Panc1 (cell line): ENCODE measurements around the gene MAP3K12. TPM values are rescaled to one million over a fixed set of nuclear protein-coding genes. Genes with fewer than 3 reads are reported as not detected.

ENCODE experiments used
- ATAC-seq: fragments of 200-7000 bp; cut with Tn5 transposase; 2 replicates; pipeline ENCODE4 v1.9.1; 2020; ENCODE audit warnings: mild to moderate bottlenecking, moderate library complexity
- BruUV-seq: library from RNA; stranded (reverse); fragments of 400-500 nt; replicated peaks from 2 replicates; lab custom pipeline; 2021; lab: Mats Ljungman, UMichigan
- CTCF ChIA-PET: fragments of 300-600 bp; sonication (Branson Sonifier 250); formaldehyde crosslinking; loops from one replicate; lab custom pipeline; 2022; ENCODE audit warnings: antibody characterized with exemption; lab: Charles Lee
- POLR2A ChIA-PET: fragments of 300-600 bp; sonication (Branson Sonifier 250); formaldehyde crosslinking; loops from one replicate; lab custom pipeline; 2022; ENCODE audit warnings: antibody characterized with exemption; lab: Charles Lee
- DNase-seq: peaks from one replicate; pipeline ENCODE4 v3.0.0-alpha.2; 2010; ENCODE audit warnings: low read depth, low spot score
- H3K27ac ChIP-seq: 2 replicates; pipeline ENCODE4 v1.5.1; 2011; ENCODE audit warnings: mild to moderate bottlenecking, low read length, inconsistent platforms
- H3K27me3 ChIP-seq: fragments of 200-500 bp; sonication (Bioruptor generic); 2 replicates; pipeline ENCODE4 v1.6.0; 2014; ENCODE audit warnings: low read length, inconsistent platforms; ENCODE audit not compliant: control insufficient read depth, insufficient read depth
- H3K36me3 ChIP-seq: fragments of 200-500 bp; sonication (Bioruptor generic); 2 replicates; pipeline ENCODE4 v1.5.1; 2014; ENCODE audit warnings: inconsistent platforms, mild to moderate bottlenecking, low read length, moderate library complexity; ENCODE audit not compliant: control insufficient read depth, insufficient read depth
- H3K4me1 ChIP-seq: 2 replicates; pipeline ENCODE4 v1.5.1; 2011; ENCODE audit warnings: inconsistent platforms, mild to moderate bottlenecking, low read length, moderate library complexity; ENCODE audit not compliant: control insufficient read depth, insufficient read depth
- H3K4me3 ChIP-seq, 2 experiments: 2 replicates each; pipeline ENCODE4 v1.5.1; 2011 to 2012; ENCODE audit warnings: low read depth in 2 of 2, low read length in 2 of 2, mild to moderate bottlenecking in 2 of 2, inconsistent platforms in 1 of 2, moderate library complexity in 1 of 2
- H3K9me3 ChIP-seq: fragments of 200-500 bp; sonication (Bioruptor generic); 2 replicates; pipeline ENCODE4 v1.5.1; 2014; ENCODE audit warnings: low read depth, mild to moderate bottlenecking, inconsistent platforms, low read length, moderate library complexity; ENCODE audit not compliant: control insufficient read depth, insufficient read depth
- POLR2AphosphoS5 ChIP-seq: IDR thresholded peaks from 2 replicates; pipeline ENCODE4 v1.6.1; 2012; ENCODE audit warnings: mild to moderate bottlenecking, low read depth, low read length, moderate library complexity
- SIN3A ChIP-seq: IDR thresholded peaks from 2 replicates; pipeline ENCODE4 v1.6.1; 2012; ENCODE audit warnings: low read depth, mild to moderate bottlenecking, low read length, moderate library complexity, borderline replicate concordance; ENCODE audit not compliant: insufficient read depth
- TCF7L2 ChIP-seq: IDR thresholded peaks from 2 replicates; pipeline ENCODE4 v1.6.1; 2011; ENCODE audit warnings: mild to moderate bottlenecking, low read depth, low read length, inconsistent platforms
- in situ Hi-C: cut with HindIII; loops from 2 replicates; pipeline ENCODE4 v1.10.0; 2016; ENCODE audit warnings: low sequenced_read_pairs, low pct_unique_long_range_greater_than_20kb
- intact Hi-C: fragments of 100-400 bp; cut with micrococcal nuclease; formaldehyde crosslinking; loops from one replicate; pipeline ENCODE4 v1.10.0; 2022; ENCODE audit not compliant: unreplicated experiment
- total RNA-seq: library from RNA; stranded (reverse); gene quantifications from one replicate; pipeline ENCODE4 v1.2.1, GENCODE V29; 2021; ENCODE audit not compliant: unreplicated experiment
- TF ChIP-seq, protein P1 (sequence below), 2 experiments: IDR thresholded peaks; 2 replicates each; pipeline ENCODE4 v1.6.1; 2011 to 2012; ENCODE audit warnings: low read depth in 2 of 2, control low read depth in 1 of 2, low read length in 1 of 2, mild to moderate bottlenecking in 1 of 2, moderate library complexity in 1 of 2; ENCODE audit not compliant: insufficient read depth in 1 of 2
- TF ChIP-seq, protein P2 (sequence below): fragments of 450-650 bp; IDR thresholded peaks from 2 replicates; pipeline ENCODE4 v1.5.1; 2017; ENCODE audit warnings: mild to moderate bottlenecking

Gene MAP3K12
- total RNA-seq, 1 experiment from 2014 or later: 32.2 TPM

DNA sequence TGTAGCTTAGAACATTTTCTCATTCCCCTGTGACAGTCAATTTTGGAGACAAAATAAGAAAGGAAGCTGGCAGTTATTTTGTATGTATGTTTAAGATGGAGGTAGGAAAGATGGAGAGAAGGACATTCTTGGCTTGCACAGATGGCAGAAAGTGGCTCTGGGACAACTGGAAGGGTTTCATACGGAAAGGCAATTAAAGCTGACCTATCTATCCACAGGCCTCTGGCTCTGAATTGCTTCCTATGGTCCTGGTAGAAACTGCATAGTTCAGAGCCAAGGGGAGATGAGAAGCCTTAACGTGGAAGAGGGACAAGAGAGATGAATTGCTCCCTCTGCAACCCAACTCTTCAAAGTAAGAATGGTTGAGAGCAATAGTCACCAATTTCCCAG lies 16.0 kb upstream of the MAP3K12 start:
- intact Hi-C loops: no loop called here
- CTCF ChIA-PET: no interaction called here

DNA sequence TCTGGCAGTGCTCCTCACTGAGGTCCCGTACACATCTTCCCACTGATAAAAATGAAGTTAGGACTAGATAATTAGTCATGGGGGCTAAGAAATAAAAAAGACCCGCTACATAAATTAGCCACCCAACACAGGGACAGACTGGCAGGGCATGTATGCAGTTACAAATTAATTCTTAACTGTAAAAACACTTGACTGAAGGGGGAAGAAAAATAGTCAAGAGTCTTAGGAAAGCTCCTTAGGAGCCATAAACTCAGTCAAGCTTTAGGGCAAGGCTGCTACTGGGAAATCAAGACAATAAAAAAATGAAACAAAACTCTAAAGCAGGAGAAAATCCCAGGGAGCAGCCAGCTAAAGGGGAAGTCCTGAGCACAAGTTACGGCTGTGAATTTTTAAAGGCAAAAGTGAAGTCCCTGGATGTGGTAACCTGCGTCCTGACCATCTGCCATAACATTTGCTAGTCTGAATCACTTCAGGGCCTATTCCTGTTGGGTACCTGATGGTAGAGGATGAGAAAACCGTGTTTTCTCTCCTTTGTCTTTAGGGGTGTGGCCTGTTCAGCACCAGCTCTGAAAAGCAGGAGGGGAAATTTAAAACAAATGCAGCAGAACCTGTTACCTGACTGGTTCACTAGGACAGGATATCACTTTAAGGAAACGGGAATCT lies 15.5 kb upstream of the MAP3K12 start:
- POLR2A ChIA-PET: interaction anchor here (0.8 kb wide), 1 partner anchor 14 kb away, joined by 3 read pairs; the partner anchor contains the start of gene TARBP2
- H3K4me1 ChIP-seq: no peaks in the 10 kb centered on the region
- in situ Hi-C loops (no loop called here), intact Hi-C loops (no loop called here)
- TF ChIP-seq, protein P1, sequence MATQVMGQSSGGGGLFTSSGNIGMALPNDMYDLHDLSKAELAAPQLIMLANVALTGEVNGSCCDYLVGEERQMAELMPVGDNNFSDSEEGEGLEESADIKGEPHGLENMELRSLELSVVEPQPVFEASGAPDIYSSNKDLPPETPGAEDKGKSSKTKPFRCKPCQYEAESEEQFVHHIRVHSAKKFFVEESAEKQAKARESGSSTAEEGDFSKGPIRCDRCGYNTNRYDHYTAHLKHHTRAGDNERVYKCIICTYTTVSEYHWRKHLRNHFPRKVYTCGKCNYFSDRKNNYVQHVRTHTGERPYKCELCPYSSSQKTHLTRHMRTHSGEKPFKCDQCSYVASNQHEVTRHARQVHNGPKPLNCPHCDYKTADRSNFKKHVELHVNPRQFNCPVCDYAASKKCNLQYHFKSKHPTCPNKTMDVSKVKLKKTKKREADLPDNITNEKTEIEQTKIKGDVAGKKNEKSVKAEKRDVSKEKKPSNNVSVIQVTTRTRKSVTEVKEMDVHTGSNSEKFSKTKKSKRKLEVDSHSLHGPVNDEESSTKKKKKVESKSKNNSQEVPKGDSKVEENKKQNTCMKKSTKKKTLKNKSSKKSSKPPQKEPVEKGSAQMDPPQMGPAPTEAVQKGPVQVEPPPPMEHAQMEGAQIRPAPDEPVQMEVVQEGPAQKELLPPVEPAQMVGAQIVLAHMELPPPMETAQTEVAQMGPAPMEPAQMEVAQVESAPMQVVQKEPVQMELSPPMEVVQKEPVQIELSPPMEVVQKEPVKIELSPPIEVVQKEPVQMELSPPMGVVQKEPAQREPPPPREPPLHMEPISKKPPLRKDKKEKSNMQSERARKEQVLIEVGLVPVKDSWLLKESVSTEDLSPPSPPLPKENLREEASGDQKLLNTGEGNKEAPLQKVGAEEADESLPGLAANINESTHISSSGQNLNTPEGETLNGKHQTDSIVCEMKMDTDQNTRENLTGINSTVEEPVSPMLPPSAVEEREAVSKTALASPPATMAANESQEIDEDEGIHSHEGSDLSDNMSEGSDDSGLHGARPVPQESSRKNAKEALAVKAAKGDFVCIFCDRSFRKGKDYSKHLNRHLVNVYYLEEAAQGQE (IDR thresholded peaks at IDR 0.05; ENCODE audit: insufficient read depth in 1 of 2, low read depth in 2 of 2, low read length in 1 of 2): no peak
- TF ChIP-seq POLR2AphosphoS5: no peak
- TF ChIP-seq, protein P2, sequence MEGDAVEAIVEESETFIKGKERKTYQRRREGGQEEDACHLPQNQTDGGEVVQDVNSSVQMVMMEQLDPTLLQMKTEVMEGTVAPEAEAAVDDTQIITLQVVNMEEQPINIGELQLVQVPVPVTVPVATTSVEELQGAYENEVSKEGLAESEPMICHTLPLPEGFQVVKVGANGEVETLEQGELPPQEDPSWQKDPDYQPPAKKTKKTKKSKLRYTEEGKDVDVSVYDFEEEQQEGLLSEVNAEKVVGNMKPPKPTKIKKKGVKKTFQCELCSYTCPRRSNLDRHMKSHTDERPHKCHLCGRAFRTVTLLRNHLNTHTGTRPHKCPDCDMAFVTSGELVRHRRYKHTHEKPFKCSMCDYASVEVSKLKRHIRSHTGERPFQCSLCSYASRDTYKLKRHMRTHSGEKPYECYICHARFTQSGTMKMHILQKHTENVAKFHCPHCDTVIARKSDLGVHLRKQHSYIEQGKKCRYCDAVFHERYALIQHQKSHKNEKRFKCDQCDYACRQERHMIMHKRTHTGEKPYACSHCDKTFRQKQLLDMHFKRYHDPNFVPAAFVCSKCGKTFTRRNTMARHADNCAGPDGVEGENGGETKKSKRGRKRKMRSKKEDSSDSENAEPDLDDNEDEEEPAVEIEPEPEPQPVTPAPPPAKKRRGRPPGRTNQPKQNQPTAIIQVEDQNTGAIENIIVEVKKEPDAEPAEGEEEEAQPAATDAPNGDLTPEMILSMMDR: no peak
- TF ChIP-seq TCF7L2: no peak
- TF ChIP-seq SIN3A: no peak
- H3K4me3 ChIP-seq: no peak overlapping the region
- H3K36me3 ChIP-seq: peaks cover 6% of the 10 kb centered on the region; the same call in 1 of the 2 replicates
- H3K27me3 ChIP-seq: no peaks in the 10 kb centered on the region
- H3K27ac ChIP-seq: no peak overlapping the region
- BruUV-seq: no TSS peak
- no peak for DNase-seq
- no peak for ATAC-seq
- no peaks in the 10 kb centered on the region for H3K9me3 ChIP-seq
- CTCF ChIA-PET: no interaction called here

More for the DNA sequence above, 16.0 kb upstream of the MAP3K12 start:
- Histone ChIP-seq H3K27me3 (no peaks in the 10 kb centered on the region), H3K27ac (no peak overlapping the region), H3K4me3 (no peak overlapping the region), H3K9me3 (no peaks in the 10 kb centered on the region), H3K36me3 (peaks cover 6% of the 10 kb centered on the region; the same call in 1 of the 2 replicates), H3K4me1 (no peaks in the 10 kb centered on the region)
- no TSS peak for BruUV-seq
- ATAC-seq (no peak), DNase-seq (no peak)
- TF ChIP-seq, protein P2: no peak
- TF ChIP-seq POLR2AphosphoS5: no peak
- TF ChIP-seq SIN3A: no peak
- no peak for TF ChIP-seq TCF7L2
- TF ChIP-seq, protein P1 (IDR thresholded peaks at IDR 0.05; ENCODE audit: insufficient read depth in 1 of 2, low read depth in 2 of 2, low read length in 1 of 2): no peak
- POLR2A ChIA-PET: interaction anchor here (0.8 kb wide), 1 partner anchor 14 kb away, joined by 3 read pairs; the partner anchor contains the start of gene TARBP2
- in situ Hi-C loops: no loop called here
